Calu3 (cell line): ENCODE data around the gene TLX1. TPM values are rescaled to one million over a fixed set of nuclear protein-coding genes. Genes with fewer than 3 reads are reported as not detected.

Experiments
- BruUV-seq: library from RNA; stranded (reverse); fragments of 400-500 nt; replicated peaks from 2 replicates; lab custom pipeline; 2021; lab: Mats Ljungman, UMichigan
- CTCF ChIA-PET: fragments of 300-600 bp; sonication (Branson Sonifier 250); formaldehyde crosslinking; loops from one replicate; lab custom pipeline; 2022; ENCODE audit warnings: antibody characterized with exemption; lab: Charles Lee
- DNase-seq: peaks from one replicate; pipeline ENCODE4 v3.0.0; 2022
- H3K27ac Mint-ChIP-seq: one replicate; pipeline ENCODE4 v1.8.0; 2022; ENCODE audit warnings: mixed read lengths; ENCODE audit not compliant: unreplicated experiment
- H3K27me3 Mint-ChIP-seq: one replicate; pipeline ENCODE4 v1.8.0; 2022; ENCODE audit warnings: mixed read lengths; ENCODE audit not compliant: unreplicated experiment
- H3K36me3 Mint-ChIP-seq: one replicate; pipeline ENCODE4 v1.8.0; 2022; ENCODE audit warnings: mild to moderate bottlenecking, moderate library complexity, mixed read lengths; ENCODE audit not compliant: insufficient read depth, unreplicated experiment
- H3K4me1 Mint-ChIP-seq: one replicate; pipeline ENCODE4 v1.8.0; 2022; ENCODE audit warnings: mild to moderate bottlenecking, low read depth, mixed read lengths; ENCODE audit not compliant: unreplicated experiment
- H3K4me3 Mint-ChIP-seq: one replicate; pipeline ENCODE4 v1.8.0; 2022; ENCODE audit warnings: mild to moderate bottlenecking, low read depth, moderate library complexity, mixed read lengths; ENCODE audit not compliant: unreplicated experiment
- H3K9me3 Mint-ChIP-seq: one replicate; pipeline ENCODE4 v1.8.0; 2022; ENCODE audit warnings: low read depth, mixed read lengths; ENCODE audit not compliant: unreplicated experiment
- intact Hi-C: fragments of 100-400 bp; cut with micrococcal nuclease; formaldehyde crosslinking; loops from one replicate; pipeline ENCODE4 v1.10.0; 2022; ENCODE audit not compliant: unreplicated experiment
- total RNA-seq: library from RNA; stranded (reverse); gene quantifications from 2 replicates; pipeline ENCODE4 v1.2.3, GENCODE V29; 2022
- TF ChIP-seq, protein P1 (sequence below): fragments of 200-600 bp; IDR thresholded peaks from one replicate; pipeline ENCODE4 v1.8.0; 2022; ENCODE audit warnings: antibody characterized with exemption; ENCODE audit not compliant: unreplicated experiment

The TLX1 gene
- total RNA-seq, 1 experiment from 2014 or later = not detected

DNA sequence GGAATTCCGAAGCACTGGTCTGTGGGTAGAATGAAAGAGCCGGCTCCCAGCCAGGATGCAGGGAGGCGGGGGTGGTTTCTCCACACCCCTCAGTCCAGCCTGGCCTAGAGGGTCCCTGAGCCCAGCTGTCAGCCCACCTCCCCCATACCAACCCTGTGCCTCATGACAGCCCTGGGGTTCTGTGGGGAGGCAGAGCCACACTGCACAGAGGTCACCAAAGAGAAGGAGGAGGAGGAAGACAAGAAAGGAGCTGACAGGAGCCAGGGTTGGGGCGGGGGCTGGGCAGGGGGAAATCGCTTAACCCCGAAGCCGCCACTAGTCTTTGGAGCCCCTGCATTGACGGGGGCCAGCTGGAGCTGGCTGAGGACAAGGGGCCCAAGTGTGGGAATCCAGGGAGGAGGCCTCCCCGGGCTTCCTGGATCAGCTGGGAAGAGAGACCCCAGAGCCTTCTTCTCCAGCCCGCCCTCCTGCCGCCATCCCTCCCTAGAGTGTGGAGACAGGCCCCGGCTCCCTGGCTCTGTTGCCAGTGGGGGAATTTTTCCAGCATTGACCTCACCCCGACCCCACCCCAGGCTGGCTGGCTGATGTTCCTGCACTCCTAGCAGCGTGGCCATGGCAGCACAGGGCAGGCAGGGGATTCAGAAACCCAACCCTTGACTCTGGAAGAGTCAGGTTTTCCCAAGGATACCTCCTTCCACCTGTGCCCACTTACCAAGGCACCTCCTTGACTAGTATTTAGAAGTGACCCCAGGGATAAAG lies 36.8 kb upstream of the TLX1 start:
- Mint-ChIP-seq H3K4me3 (no peak overlapping the region), H3K4me1 (peaks cover 10% of the 10 kb centered on the region), H3K27ac (no peak overlapping the region), H3K9me3 (no peaks in the 10 kb centered on the region), H3K36me3 (no peaks in the 10 kb centered on the region), H3K27me3 (peaks cover 48% of the 10 kb centered on the region)
- intact Hi-C loops = no loop called here
- DNase-seq = no peak
- CTCF ChIA-PET = interaction anchor here (1.1 to 4.4 kb wide), 5 partner anchors 13 to 47 kb away, joined by 3 to 116 read pairs (median 6); no protein-coding TSS in a partner anchor
- TF ChIP-seq, protein P1, sequence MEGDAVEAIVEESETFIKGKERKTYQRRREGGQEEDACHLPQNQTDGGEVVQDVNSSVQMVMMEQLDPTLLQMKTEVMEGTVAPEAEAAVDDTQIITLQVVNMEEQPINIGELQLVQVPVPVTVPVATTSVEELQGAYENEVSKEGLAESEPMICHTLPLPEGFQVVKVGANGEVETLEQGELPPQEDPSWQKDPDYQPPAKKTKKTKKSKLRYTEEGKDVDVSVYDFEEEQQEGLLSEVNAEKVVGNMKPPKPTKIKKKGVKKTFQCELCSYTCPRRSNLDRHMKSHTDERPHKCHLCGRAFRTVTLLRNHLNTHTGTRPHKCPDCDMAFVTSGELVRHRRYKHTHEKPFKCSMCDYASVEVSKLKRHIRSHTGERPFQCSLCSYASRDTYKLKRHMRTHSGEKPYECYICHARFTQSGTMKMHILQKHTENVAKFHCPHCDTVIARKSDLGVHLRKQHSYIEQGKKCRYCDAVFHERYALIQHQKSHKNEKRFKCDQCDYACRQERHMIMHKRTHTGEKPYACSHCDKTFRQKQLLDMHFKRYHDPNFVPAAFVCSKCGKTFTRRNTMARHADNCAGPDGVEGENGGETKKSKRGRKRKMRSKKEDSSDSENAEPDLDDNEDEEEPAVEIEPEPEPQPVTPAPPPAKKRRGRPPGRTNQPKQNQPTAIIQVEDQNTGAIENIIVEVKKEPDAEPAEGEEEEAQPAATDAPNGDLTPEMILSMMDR = no peak
- no TSS peak for BruUV-seq

DNA sequence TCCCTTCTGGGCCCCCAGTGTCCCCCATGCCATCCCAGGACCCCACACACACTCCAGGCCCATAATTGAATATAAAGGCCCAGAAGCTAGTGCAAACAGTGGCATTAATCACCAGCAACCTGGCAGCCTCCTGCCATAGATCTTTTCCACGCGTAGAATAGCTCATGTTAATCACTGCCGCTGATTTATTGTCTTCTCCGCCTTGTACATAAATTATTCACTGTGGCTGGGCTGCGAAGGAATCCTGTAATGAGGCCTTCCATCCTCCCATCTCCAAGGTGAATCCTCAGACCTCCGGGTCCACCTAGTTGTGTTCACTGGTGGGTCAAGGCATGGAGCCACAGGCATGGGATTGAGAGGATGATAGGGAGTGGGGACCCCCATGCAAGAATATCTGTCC lies 36.1 kb upstream of the TLX1 start:
- CTCF ChIA-PET = interaction anchor here (0.7 to 4.4 kb wide), 13 partner anchors 8 to 54 kb away, joined by 3 to 116 read pairs (median 5); partner anchors contain the start of gene KAZALD1
- Mint-ChIP-seq H3K4me1 (peaks cover 10% of the 10 kb centered on the region), H3K4me3 (no peak overlapping the region), H3K27ac (no peak overlapping the region), H3K27me3 (peaks cover 53% of the 10 kb centered on the region), H3K9me3 (no peaks in the 10 kb centered on the region), H3K36me3 (no peaks in the 10 kb centered on the region)
- TF ChIP-seq, protein P1 = no peak
- no TSS peak for BruUV-seq
- no peak for DNase-seq
- intact Hi-C loops = loop anchor here (1.0 kb wide), 1 partner anchor 47 kb away; no protein-coding TSS in a partner anchor

DNA sequence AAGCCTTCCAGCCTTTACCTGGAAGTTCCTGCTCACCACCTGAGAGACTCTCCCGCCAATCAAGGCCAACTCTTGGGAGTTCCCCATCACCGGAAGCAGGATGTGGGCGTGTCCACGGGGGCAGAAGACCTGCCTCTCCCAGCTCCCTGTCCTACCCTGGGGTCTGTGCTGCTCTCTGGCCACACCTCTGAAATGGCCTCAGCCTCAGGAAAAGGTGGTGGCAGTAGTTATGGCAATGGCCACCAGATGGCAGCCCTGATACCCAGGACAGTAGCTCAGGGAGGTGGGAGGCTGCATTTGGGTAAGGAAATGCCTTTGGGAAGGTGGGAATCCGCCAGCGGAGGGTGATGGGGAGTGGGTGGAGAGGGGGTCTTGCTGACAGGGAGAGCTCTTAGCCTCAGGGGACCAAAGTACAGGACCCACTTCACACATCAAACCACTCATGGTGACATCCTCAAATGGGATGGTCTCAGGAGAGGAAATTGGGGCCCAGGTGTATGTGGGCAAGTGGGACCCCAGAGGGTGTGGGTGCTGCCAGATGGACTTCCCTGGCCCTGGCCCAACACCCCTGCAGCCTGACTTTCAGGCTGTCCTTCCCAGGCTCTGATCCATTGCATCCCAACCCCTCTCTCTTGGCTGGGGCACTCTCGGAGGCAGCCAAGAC lies 35.4 kb upstream of the TLX1 start:
- no peak overlapping the region for H3K27ac Mint-ChIP-seq
- H3K27me3 Mint-ChIP-seq = peaks cover 53% of the 10 kb centered on the region
- BruUV-seq = no TSS peak
- DNase-seq = peak; percentile 84
- intact Hi-C loops = loop anchor here (1.0 kb wide), 1 partner anchor 47 kb away; no protein-coding TSS in a partner anchor
- H3K4me1 Mint-ChIP-seq = peaks cover 9% of the 10 kb centered on the region
- no peaks in the 10 kb centered on the region for H3K36me3 Mint-ChIP-seq
- TF ChIP-seq, protein P1 = peak; percentile 65
- H3K4me3 Mint-ChIP-seq = no peak overlapping the region
- CTCF ChIA-PET = interaction anchor here (0.5 to 4.4 kb wide), 14 partner anchors 9 to 472 kb away, joined by 3 to 116 read pairs (median 4); partner anchors contain the start of gene KAZALD1
- no peaks in the 10 kb centered on the region for H3K9me3 Mint-ChIP-seq

DNA sequence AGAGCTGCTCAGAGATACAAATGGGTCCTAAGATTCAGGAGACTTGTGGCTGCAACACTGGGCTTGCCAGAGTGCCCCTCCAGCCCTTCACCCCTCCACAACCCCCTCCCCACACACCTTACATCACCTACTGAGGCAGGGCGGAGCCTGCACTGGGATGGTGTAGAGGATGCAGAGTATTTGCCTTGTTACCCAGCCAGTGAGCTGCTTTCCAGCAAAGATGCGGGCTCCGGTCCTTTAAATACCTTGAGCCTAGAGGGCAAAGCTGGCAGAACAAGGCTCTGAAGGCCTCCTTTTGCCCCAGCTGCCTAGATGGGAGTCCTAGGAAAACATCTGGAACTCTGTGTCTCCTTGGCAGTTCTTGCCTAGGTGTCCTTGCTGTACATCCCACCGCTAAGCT lies 34.7 kb upstream of the TLX1 start:
- Mint-ChIP-seq H3K27me3 (peaks cover 53% of the 10 kb centered on the region), H3K27ac (no peak overlapping the region), H3K4me1 (peaks cover 2% of the 10 kb centered on the region), H3K36me3 (no peaks in the 10 kb centered on the region), H3K4me3 (no peak overlapping the region), H3K9me3 (no peaks in the 10 kb centered on the region)
- no TSS peak for BruUV-seq
- DNase-seq = no peak
- CTCF ChIA-PET = interaction anchor here (0.6 to 4.4 kb wide), 5 partner anchors 9 to 47 kb away, joined by 3 to 116 read pairs (median 5); no protein-coding TSS in a partner anchor
- intact Hi-C loops = no loop called here
- TF ChIP-seq, protein P1 = no peak
